Measurements from ENCODE around the gene ACADL.
A peak's percentile ranks its signal among the peaks of the same experiment; 100 is the strongest.
"Not testable (repeated sequence)": the region's sequence is repeated elsewhere in the genome, so short reads cannot be mapped to it uniquely, and the experiment has no call there.

Gene ACADL

DNA sequence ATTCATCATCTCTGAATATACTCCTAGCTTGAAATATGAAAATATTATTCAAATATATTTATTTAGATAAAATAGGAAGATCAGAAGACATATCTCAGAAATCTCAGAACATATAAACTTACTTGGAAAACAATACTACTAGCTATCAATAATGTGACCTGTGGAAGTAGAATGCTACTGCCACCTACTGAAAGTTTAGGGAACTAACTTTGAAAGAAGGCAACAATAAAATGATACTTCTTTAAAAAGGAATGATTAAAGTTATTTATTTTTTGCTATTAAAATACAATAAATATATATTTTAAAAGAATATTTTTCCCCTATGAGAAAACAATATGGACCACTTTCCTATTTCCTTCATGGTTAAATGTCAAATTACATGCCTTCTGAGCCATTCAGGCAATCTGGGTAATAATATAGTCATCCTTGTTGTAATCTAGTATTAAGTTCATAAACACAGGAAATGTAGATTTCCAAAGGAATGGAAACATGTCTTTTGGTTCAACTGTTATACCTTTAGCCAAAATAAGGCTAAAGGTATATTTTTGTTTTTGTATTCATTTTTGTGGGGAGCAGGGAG lies 26.0 kb downstream of the ACADL start:
- peak; percentile 61 for DNase-seq

DNA sequence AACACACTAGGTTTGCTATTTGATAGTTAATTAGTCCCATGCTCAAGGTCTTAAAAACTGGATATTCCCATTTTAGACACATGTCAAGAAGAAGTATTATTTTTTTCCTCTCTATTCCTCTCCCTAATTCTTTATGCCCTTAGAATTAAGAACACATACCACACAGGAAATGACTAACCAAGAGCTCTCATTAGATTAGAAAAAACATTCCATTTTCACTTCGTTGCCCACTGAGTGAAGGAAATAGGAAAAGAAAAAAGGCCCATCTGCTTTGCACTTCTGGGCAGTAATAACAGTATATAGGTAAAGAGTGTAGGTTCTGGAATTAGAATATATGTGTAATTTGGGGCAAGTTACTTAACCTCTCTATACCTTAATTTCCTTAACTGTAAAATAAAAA lies 26.9 kb downstream of the ACADL start:
- no peak for DNase-seq

DNA sequence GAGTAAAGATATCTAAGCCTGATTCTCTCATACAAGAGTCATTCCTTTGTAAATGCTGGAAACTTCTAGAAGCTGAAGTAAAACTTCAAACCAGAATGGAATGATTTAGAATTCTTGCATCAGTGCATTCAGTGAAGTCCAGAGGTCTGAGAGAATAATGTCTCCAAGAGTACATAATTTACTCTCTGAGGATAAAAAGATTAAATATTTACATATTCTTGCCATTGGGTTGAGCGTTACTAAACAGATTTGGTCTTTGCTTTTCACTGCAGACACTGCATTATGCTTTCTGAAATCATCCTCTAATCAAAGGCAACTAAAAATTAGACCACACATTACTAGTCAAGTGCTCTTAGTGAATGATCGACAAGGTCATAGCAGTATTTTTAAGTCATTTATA lies 27.5 kb downstream of the ACADL start:
- DNase-seq, result no peak

DNA sequence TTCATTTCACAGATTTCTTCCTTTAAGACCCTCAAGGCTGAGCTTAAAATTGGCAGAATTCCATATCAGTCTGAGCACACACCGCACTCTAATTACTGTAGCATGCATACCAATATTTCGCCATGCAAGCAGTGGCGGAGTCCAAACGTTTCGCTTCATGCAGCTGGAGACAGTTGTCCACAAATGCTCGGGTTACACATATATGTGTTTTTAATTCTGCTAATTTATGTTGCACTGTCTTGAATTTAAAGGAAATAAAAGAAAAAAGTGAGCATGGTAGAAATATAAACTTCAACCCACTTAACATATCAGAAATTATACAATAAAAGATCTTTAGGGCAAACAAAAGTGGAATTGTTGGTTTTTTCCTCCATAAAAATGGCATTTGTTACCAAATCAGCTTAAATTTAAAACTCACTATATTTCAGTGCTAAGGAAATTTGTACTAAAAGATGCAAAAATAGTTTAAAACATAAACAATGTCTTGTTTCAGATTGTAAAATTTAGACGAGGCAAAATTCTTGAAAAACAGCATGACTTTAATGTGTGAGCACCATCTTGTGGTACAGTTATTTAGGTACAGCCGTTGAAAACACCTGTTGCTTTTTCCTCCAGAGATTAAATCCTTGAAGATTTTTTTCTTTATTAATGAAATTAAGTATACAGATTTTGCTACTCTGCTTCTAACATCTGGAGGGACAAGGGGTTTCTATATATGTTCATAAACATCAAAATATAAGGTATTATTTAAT lies 30.0 kb downstream of the ACADL start:
- peak; percentile 65 for DNase-seq

DNA sequence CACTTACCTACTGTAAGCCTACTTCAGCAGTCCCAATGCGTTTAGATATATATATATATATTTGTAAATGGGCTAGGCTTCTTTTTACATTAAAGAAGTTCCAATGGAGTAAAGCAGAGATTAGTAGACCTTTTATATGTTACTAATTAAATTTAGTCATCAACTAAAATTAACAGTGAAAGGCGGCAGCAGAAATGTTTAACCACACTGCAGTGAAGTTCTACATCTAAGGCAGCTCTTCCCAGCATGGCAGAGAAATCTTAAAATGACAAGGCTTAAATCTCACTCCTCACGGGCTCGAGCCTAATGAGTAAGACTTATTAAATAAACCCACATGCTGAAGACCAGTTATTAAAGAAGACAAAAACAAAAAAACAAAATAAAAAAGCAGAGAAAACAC lies 34.9 kb downstream of the ACADL start:
- DNase-seq, result no peak

DNA sequence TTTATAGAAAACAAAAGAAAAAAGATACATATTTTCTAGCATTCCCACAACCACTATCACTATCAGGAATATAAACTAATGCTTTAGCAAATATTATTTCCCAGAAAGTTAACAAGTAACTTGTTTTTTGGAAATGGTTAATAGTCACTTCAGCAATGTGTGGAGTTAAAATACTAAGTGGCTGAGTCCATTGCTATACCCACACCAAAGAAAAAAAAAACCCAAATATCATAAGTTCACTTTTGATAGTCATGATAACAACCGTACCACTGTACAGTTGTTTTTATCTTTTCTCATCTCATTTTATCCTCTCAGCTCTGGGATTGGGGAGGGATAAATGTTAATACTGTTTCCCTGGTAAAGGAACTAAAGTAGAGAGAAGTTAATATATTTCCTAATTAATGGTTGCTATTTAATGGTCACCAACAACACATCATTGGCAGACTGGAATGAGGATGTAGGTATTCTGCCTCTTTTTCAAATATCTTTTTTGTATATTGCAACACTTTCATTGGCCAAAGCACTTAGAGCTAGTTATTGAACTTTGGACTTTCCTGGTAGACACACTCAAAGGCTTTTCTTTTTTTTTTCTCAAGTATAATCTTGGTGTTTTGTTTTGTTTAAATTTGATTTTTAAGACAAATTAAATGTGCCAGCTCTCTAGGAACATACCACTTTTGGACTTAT lies 35.7 kb downstream of the ACADL start:
- DNase-seq, result no peak

DNA sequence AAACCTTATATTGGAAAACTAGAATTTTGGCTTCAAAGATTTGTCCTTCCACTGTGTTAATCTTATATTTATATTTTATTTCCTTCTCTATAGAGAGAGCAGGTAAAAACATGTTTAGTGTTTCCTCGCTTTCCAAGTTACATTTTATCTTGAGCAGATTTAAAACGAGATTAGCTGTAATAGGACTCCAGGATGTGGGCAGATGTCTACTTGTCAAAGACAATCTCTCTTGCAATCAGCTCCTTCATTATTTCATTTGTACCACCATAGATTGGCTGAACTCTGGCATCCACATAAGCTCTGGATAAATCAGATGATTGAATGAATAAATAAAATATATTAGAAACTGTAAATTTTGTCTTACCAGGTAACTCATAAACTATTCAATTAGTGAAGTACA lies 36.5 kb downstream of the ACADL start:
- DNase-seq, result no peak

DNA sequence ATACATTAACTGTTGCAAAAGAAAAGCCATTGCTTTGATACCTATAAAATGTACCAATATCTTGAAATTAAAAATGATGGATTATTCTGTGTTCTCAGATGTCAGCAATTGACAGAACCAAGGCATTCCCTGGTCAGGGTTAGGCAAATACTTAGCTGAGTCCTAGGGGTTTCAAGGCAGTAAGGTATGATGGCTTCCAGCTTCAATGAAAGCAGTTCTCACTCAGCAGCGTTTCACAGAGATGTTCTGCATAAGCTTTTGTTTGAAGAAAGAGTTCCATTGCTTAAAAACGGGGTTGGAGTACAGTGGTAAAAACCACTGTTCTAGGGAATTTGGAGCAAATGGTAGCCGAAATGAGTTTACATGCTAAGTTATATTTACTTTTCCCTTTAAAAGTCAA lies 37.1 kb downstream of the ACADL start:
- DNase-seq, result no peak

DNA sequence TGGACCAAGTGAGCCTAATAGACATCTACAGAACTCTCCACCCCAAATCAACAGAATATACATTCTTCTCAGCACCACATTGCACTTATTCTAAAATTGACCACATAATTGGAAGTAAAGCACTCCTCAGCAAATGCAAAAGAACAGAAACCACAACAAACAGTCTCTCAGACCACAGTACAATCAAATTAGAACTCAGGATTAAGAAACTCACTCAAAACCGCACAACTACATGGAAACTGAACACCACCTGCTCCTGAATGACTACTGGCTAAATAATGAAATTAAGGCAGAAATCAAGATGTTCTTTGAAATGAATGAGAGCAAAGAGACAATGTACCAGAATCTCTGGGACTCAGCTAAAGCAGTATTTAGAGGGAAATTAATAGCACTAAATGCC lies 41.3 kb downstream of the ACADL start:
- not testable (repeated sequence) for DNase-seq

DNA sequence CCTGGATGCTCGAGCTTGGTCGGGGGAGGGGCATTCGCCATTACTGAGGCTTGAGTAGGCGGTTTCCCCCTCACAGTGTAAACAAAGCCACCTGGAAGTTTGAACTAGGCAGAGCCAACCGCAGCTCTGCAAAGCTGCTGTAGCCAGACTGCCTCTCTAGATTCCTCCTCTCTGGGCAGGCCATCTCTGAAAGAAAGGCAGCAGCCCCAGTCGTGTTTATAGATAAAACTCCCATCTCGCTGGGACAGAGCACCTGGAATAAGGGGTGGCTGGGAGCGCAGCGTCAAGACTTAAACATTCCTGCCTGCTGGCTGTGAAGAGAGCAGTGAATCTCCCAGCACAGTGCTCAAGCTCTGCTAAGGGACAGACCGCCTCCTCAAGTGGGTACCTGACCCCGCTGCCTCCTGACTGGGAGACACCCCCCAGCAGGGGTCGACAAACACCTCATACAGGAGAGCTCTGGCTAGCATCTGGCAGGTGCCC lies 43.6 kb downstream of the ACADL start:
- DNase-seq, result peak; percentile 44

DNA sequence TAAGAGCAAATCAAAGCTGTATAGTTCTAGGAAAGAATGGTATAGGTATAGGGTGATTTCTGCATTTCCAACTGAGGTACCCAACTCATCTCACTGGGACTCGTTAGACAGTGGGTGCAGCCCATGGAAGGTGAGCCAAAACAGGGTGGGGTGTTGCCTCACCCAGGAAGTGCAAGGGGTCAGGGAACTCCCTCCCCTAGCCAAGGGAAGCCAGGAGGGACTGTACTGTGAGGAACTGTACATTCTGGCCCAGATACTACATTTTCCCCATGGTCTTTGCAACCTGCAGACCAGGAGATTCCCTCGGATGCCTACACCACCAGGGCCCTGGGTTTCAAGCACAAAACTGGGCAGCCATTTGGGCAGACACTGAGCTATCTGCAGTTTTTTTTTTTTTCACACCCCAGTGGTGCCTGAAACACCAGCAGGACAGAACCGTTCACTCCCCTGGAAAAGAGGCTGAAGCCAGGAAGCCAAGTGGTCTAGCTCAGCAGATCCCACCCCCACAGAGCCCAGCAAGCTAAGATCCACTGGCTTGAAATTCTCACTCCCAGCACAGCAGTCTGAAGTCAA lies 44.1 kb downstream of the ACADL start:
- not testable (repeated sequence) for DNase-seq

DNA sequence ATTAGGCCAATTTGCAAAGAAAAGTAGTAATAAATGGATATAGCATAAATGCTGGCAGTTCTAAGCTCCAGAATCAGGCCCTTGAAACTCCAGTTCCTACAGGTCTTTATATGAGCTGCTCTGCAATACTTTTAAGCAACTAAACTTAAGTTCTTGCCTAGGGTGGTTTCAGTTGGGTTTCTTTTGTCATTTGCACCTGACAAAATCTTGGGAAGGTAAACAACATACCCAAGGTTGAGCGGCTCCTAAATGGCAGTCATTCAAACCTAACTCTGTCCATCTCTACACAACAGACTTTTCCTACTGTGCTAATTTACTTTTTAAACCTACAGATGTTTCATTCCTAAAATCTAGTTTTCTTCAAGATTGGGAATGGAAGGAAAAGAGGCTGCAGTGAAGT lies 44.8 kb downstream of the ACADL start:
- DNase-seq, result no peak

DNA sequence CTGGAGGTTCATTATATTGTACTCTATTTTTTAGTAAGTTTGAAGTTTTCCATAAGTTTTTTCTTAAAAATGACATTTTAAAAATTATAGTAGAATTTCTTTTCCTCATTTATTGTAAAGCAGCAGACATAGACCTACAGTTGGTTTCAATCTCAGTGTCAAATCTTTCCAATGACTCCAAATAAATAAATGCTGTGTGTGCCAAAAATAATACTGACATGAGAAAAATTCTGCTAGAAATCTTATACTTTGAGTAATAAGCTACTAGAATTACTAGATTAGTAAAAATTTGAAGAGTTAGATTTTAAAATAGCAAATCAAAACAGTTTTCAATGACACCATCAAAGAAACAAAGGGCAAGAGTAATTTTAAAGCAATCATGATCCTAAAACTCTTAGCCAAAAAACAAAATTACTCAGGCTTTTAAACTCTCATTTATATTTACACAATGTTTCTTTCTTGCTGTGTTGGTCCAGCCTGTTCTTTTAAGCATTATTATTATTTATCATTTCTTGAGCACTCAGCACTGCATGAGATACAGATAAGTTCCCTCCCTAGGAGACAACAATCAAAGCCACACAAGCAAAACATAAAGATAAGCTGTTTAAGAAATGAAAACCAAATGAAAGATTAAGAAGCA lies 45.8 kb downstream of the ACADL start:
- no peak for DNase-seq

DNA sequence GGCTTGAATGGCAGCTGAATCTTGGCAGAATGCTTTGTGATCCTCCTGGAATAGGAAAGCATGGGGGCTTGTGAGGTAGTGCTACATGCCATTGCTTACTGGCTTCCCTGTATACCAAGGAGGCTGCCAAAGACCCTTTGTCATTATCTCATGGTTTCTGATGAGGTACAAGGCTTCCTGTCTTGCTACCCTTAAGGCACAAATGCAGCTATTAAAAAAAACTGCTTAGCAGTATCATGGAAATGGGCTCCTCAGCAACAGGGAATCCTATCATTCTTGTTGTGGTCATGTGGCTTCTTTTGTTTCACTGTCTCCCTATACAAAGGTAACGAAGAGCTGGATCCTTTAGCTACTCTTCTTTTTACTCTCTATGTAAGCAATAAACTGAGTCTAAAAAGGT lies 47.5 kb downstream of the ACADL start:
- DNase-seq, result no peak

DNA sequence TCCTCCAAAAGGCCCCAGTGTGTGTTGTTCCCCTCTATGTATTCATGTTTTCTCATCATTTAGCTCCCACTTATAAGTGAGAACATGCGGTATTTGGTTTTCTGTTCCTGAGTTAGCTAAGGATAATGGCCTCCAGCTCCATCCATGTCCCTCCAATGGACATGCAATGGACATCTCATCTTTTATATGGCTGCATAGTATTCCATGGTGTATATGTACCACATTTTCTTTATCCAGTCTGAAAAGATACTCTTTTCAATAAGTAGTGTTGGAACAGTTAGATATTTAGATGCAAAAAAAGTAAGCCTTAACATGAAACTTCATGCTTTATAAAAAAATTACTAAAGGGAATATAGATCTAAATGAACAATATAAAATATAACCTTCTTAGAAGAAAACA lies 48.1 kb downstream of the ACADL start:
- DNase-seq, result not testable (repeated sequence)

DNA sequence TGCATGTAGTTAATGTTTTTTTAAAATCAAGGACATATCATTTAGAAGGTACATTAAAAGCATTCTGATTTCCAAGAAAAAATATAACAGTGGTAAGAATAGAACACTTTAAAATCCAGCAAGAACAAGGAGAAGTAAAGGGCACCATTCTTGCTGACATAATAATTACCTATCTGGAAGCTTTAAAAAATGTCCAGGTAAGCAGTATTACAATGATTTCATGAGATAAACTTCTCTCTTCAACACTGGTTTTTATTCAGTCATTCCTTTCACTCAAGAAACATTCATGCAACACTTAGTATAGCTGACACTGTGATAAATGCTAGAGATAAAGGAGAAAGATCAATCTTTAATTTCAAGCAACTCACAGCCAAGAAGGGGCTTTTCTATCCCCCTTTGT lies 51.2 kb downstream of the ACADL start:
- no peak for DNase-seq

DNA sequence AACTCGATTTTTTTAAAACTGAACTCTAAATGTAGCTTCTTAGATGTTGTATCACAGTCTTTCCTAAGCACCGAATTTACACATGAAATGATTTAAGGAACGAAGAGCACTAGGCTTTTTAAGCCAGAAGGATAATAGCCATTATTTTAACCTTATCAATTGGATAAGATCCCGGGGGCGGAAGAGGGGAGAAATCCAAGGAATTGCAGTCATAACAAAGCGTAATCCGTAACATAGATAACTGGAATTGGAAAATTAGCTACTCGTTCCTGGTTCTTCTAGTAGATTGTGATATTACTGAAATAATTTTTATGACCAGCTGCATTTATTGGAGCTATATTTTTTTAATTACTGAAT lies 53.0 kb downstream of the ACADL start:
- DNase-seq, result peak; percentile 37

DNA sequence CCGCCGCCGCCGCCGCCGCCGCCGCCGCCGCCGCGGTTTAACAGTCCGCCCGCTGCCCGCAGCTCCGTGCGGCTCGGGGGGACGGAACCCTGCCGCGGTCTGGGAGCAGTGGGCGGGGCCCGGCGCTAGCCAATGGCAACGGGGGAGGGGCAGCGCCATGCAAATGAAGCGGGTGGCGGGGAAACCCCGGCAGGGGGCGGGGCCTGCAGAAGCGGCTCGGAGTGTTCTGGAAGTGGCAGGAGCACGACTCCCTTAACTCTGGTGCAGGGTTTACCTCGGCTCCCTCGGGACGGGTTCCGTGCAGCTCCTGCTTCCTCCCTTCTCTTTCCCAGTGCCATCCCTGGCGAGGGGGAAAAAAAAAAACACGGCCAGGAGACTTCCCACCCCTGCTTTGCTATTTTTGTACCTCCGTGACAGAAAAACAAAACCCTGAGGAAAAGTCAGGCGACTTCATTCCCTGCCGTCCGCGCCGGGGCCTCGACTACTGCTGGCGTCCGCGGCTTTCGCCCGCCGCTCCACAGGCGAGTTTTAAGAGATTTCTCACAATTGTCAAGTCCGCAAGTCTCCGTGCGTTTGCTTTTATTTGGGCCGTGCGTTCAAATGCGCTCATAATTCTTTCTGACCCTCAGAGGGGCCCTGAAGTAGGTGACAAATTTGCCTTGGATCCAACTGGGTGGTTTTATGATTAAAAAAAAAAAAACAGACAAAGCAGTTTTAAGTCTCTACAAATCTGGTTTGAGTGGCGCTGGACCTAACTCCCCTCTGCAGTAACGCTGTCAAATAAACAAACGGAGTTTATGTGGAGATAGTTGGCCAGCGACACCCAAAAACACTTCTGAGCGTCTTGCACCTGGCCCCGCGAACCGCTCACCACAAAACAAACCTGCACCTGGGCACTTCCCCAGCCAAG lies 53.7 kb downstream of the ACADL start, which contains the start of gene KANSL1L:
Gene KANSL1L, minus strand, starts transcription at position 101 of the 910 bp plus-strand sequence. CDS start 16,827 bp downstream, outside the sequence.
- DNase-seq, result peak; percentile 92

DNA sequence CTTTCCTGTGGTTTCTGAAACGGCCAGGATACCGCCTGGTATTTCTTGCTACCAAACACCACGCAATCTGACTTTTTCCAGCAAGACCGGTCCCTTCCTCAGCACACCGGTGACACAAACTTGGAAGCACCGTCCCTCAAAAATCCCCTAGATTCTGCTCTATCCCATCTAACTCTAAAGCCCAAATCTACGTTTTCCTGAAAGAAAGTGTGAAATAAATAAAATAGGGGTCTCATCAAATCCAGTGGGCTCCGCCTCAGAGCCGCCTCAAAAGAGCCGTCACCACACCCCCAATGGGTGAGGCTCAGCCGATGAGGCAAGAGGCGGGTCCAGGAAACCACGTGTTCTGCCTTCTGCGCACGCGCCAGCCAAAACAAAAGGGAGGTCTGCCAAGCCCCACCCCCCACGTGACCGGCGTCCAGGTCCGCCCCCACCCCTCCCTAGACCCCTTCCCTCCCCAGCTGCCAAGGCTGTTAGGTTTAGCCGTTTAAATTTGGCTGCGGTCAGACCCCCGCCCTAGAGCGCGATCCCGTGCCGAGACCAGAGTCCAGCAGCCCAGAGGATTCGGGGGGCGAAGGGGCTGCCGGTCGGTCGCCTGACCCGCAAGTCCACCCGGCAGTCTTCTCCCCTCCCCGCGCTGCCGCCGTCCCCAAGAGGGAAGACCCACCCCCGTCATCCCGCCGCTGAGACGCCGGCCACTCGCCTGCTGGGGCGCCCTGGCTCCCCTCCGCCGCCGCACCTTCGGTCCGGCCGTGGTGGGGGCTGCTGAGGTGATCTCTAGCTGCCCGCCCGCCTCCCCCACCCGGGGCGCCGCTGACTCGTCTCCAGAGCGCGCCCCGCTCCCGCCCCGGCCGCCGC lies 54.6 kb downstream of the ACADL start:
- DNase-seq, result peak; percentile 90

DNA sequence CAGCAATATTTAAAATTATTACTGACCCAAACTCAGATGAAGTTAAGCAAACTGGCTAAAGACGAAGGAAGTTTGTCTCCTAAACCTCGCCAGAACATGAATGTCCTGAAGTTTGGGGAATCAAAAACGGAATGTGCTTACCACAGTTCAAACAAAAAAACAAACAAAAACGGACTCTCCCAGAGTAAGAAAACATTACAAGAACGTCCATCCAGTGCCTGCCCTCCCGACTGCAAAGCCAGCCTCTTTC lies 55.1 kb downstream of the ACADL start:
- DNase-seq, result no peak

DNA sequence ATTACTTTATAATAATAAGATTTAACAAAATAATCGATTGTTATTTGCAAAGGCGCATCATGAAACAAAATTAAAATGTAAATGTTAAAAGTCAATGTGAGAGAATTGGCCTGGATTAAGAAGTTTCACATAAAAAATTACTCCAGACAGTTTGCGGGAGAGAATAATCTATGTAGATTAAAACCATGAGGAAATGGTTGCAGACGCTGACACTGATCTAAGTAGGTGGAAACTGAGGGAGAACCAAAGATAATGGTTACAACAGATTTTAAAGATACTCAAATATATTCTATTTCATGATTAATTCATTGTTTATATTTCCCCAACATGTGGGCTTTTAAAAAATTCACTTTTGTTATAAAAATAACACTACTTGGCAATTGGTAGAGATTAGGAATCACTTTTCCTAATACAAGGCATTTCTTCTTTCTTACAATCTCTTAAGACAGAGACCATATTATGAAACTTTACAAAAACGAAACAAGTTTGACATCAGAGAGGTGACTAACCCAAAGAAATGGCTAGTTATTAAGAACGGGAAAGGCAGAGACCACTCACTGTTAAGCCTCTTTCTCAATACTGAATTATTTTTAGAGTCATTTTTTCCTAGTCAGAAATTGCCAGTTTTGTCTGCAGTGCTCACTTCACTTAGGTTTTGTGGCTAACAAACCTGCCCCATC lies 55.6 kb downstream of the ACADL start:
- DNase-seq, result no peak

Data from NCI-H748 treated with DMSO at 0.1 percent for 48 hours (cell line).